Ovary (tissue), 9 donors: Measurements from ENCODE around the gene NEO1. TPM values are rescaled to one million over a fixed set of nuclear protein-coding genes. Genes with fewer than 3 reads are reported as not detected.

ENCODE experiments used
- DNase-seq, 5 donors: peaks; one replicate each; pipeline ENCODE4 v3.0.0-alpha.2; 2019 to 2020
- H3K27ac ChIP-seq, 2 donors: fragments of 200-600 bp; one replicate each; pipeline versions ENCODE4 v1.5.1 to v1.8.0; 2019 to 2022
- H3K27me3 ChIP-seq: fragments of 200-600 bp; one replicate; pipeline ENCODE4 v1.8.0; 2022
- H3K36me3 ChIP-seq: fragments of 200-600 bp; sonication (generic); one replicate; pipeline ENCODE4 v1.5.1; 2019
- H3K4me1 ChIP-seq: one replicate; pipeline ENCODE4 v1.8.1; 2013; ENCODE audit warnings: mild to moderate bottlenecking, moderate library complexity; ENCODE audit not compliant: insufficient read depth
- H3K4me3 ChIP-seq: fragments of 200-600 bp; sonication (generic); one replicate; pipeline ENCODE4 v1.5.1; 2017
- H3K9me3 ChIP-seq, 2 donors: fragments of 200-600 bp in 1 of 2; sonication (generic) in 1 of 2; one replicate each; pipeline versions ENCODE4 v1.5.1 to v1.8.1; 2013 to 2019; ENCODE audit warnings: mild to moderate bottlenecking in 1 of 2, moderate library complexity in 1 of 2
- CTCF ChIP-seq, 3 donors: fragments of 450-650 bp in 2 of 3; fragments of 200-600 bp in 1 of 3; IDR thresholded peaks; one replicate each; pipeline versions ENCODE4 v1.5.1 to v1.8.0; 2016 to 2022; ENCODE audit warnings: antibody characterized with exemption in 3 of 3, mild to moderate bottlenecking in 1 of 3
- EP300 ChIP-seq: sonication (generic); formaldehyde crosslinking; IDR thresholded peaks from one replicate; pipeline ENCODE4 v1.6.1; 2017; ENCODE audit warnings: antibody characterized with exemption
- POLR2A ChIP-seq: fragments of 450-650 bp; IDR thresholded peaks from one replicate; pipeline ENCODE4 v1.6.1; 2017; ENCODE audit warnings: antibody characterized with exemption, mild to moderate bottlenecking, moderate library complexity
- WGBS, 3 donors: extraction: QIAGEN DNeasy Blood & Tissue Kit in 1 of 3; methylation state at CpG; one replicate each; pipeline versions ENCODE4 v1.1.5 to v1.1.7; 2013 to 2017; 5-methylcytosine and 5-hydroxymethylcytosine counted together
- intact Hi-C, 4 donors: fragments of 100-400 bp; cut with DNase I; formaldehyde crosslinking; loops; one replicate each; pipeline versions ENCODE4 v1.11.0 to v1.15.1; 2022 to 2023
- polyA plus RNA-seq, 2 donors: library from polyadenylated mRNA; stranded (reverse); fragments of 200-250 nt in 1 of 2; fragments of 350-450 nt in 1 of 2; fragmentation: Illumina TruSeq in 1 of 2; extraction: RNeasy Lipid Tissue Mini Kit (QIAGEN cat#74804) in 1 of 2; gene quantifications; one replicate each; pipeline ENCODE4 v1.2.3, GENCODE V29; 2013 to 2014
- total RNA-seq, 7 donors: library from RNA; depleted of rRNA in 2 of 7; stranded (reverse); fragments of >200 nt in 2 of 7; fragmentation: NEBNext Ultra II Directional in 3 of 7; extraction: Animal tissue kit (Norgen Biotek cat#: 25700) in 3 of 7; gene quantifications; one replicate each; pipeline versions ENCODE4 v1.1.0 to v1.2.4, GENCODE V29; 2016 to 2023
- donor health status: DM: no; HTN: no; CAD: no; lungs with moderate emphysema.
- donor health status: DM: no; HTN: no; CAD: no.
- donor health status: Bipolar disorder and iron deficiency.
- donor health status: DM: yes; HTN: yes; CAD: no.
- donor health status: DM: no; HTN: no; CAD: no.
- donor health status: DM: yes; HTN: yes; CAD: no.

The NEO1 gene
- total and polyA plus RNA-seq, 9 donors = 22.8 to 54.7 (median 40.7) TPM

DNA sequence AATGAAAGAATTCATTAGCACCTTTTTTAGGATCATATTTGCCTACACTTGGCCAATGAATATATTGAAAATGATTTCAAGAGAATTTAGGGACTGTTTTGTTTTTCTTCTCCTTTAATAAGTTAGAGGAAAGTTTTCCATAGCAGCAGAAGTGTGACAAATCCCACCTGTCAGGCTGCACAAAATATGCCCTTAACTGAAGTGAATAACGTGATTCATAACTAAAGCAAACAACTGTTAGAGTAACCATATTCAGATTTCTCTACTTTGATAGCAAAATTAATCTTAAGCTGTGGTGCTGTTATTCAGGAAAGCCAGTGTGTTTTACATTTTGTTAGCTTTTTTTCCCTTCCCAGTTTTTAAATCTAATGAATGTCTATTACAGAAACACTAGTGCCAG, 195.1 kb downstream of the NEO1 start:
- H3K27me3 ChIP-seq = no peaks in the 10 kb centered on the region
- no peaks in the 10 kb centered on the region for H3K9me3 ChIP-seq
- no peak for DNase-seq
- H3K36me3 ChIP-seq = no peaks in the 10 kb centered on the region
- H3K4me1 ChIP-seq = no peaks in the 10 kb centered on the region
- TF ChIP-seq POLR2A = no peak
- TF ChIP-seq EP300 = no peak
- TF ChIP-seq CTCF (IDR thresholded peaks at IDR 0.05) = no peak
- H3K27ac ChIP-seq = no peak overlapping the region
- no peak overlapping the region for H3K4me3 ChIP-seq
- WGBS, 3 donors = 6 to 10% (median 10%) methylated on average over 1 of the region's 1 CpG
- intact Hi-C loops = loop anchor here in 1 of 4 donors (10.0 kb wide), 1 partner anchor 457 kb away; no protein-coding TSS in a partner anchor

DNA sequence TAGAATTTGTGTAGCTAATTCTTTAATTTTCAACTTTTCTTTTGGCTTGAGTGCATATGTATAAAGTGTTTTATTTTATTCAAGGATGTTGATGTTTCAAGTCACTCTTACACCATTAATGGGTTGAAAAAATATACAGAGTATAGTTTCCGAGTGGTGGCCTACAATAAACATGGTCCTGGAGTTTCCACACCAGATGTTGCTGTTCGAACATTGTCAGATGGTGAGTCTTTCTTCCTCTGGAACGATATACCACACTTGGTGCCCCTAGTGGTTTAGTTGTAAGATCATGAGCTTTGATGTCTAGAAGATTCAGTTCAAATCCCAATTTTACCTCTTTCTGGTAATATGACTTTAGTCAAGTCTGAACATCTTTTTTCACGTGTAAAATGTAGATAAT, 197.2 kb downstream of the NEO1 start:
- Histone ChIP-seq H3K4me1 (no peaks in the 10 kb centered on the region), H3K4me3 (no peak overlapping the region), H3K9me3 (no peaks in the 10 kb centered on the region), H3K36me3 (no peaks in the 10 kb centered on the region), H3K27ac (no peak overlapping the region), H3K27me3 (no peaks in the 10 kb centered on the region)
- DNase-seq = no peak
- no peak for TF ChIP-seq CTCF (IDR thresholded peaks at IDR 0.05)
- TF ChIP-seq POLR2A = no peak
- no peak for TF ChIP-seq EP300
- WGBS, 3 donors = 90 to 93% (median 92%) methylated on average over 4 of the region's 4 CpGs
- intact Hi-C loops = loop anchor here in 1 of 4 donors (10.0 kb wide), 1 partner anchor 455 kb away; no protein-coding TSS in a partner anchor

- H3K4me1 ChIP-seq = no peaks in the 10 kb centered on the region
- H3K36me3 ChIP-seq = no peaks in the 10 kb centered on the region
- WGBS, 3 donors = 91 to 96% (median 96%) methylated on average over 6 of the region's 6 CpGs
- H3K27me3 ChIP-seq = no peaks in the 10 kb centered on the region
- DNase-seq = no peak
- intact Hi-C loops = no loop called here
- no peak overlapping the region for H3K4me3 ChIP-seq
- H3K9me3 ChIP-seq = no peaks in the 10 kb centered on the region
- no peak overlapping the region for H3K27ac ChIP-seq
- TF ChIP-seq CTCF (IDR thresholded peaks at IDR 0.05) = no peak
- no peak for TF ChIP-seq EP300
- TF ChIP-seq POLR2A = no peak
Measured at GRCh38 chr15:73254598-73254997, 202.3 kb downstream of the NEO1 start.

DNA sequence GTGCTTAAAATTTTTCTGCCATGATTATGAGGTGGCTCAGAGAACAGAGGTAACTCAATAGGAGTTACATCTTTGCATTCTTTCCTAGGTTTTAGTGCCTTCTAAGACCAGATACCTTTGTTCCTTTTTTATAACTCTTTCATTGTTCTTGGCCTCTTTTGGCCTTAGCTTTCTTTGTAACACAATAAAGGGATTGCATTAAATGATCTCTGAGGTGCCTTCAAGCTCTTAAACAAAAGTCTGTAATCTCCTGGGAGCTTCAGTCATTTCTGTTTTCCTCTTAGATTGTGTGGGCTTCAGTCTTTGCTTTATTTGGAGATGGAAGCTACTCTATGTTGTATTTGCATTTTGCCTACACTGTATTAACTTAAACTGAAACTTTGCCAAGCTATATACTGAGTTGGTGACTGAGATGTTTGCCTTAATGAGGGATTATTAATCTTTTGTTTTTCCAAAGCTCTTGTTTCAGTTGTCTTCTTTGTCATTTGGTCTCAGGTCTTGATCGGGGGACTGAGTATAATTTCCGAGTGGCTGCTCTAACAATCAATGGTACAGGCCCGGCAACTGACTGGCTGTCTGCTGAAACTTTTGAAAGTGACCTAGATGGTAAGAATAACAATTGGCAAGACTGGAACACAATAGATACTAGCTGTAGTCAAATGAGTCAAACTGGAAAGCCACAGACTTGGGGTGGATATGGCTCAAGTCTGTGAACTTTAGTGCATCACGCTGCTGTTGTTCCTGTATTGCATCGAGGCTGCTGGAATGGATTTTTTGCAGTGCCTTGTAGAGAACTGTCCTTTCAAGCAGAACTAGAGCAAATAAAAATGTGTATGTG, 206.2 kb downstream of the NEO1 start:
- intact Hi-C loops = no loop called here
- H3K4me3 ChIP-seq = no peak overlapping the region

More for the DNA sequence above, 206.2 kb downstream of the NEO1 start:
- H3K4me1 ChIP-seq = no peaks in the 10 kb centered on the region
- H3K36me3 ChIP-seq = no peaks in the 10 kb centered on the region
- no peak for DNase-seq
- TF ChIP-seq EP300 (no peak), CTCF (IDR thresholded peaks at IDR 0.05) (no peak), POLR2A (no peak)
- H3K27ac ChIP-seq = no peak overlapping the region
- no peaks in the 10 kb centered on the region for H3K9me3 ChIP-seq
- no peaks in the 10 kb centered on the region for H3K27me3 ChIP-seq
- 96% methylated on average over 5 of the region's 5 CpGs for WGBS, 3 donors
